VCaP (cell line): ENCODE measurements around the gene DDX49.

Experiments used
- H3K27ac ChIP-seq: fragments of 450-650 bp; 2 replicates; pipeline ENCODE4 v1.5.1; 2017
- TF ChIP-seq, protein P1 (sequence below): fragments of 450-650 bp; conservative IDR thresholded peaks from 2 replicates; pipeline ENCODE4 v1.5.1; 2017; ENCODE audit warnings: mild to moderate bottlenecking, moderate library complexity

The DDX49 gene

DNA sequence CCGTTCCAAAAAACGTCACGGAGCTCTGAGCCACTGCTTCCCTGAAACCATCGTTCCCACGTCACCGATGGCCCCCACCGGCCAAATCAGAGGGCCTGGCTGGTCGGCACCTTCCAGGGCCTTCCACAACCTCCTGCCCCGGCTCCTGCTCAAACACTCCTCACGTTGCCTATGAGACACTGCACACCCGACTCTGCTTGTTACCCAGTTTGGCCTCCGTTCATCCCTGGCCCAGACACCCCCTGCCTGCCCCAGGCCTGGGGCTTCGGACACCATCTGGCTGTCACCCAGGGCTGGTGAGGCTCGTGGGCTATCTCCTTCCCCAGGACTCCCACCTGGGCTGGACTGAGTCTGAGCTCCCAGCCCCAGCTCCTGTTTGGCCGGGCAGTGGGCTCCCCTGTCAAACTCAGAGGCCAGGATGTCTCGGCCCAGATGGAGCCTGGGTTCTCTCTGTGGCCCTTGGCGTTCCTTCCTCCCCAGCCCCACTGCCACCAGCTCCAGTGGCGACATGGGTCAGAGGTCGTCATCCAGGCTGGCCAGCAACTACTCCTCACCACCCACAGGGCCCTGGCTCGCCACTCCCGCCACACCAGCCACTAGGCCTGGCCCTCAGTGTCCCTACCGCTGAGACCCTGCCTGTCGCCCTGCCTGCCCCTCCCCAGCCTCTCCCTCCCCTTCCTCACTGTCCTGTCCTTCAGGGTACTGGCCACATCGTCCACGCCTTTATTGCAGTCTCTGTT lies 41.3 kb upstream of the DDX49 start:
- TF ChIP-seq, protein P1, sequence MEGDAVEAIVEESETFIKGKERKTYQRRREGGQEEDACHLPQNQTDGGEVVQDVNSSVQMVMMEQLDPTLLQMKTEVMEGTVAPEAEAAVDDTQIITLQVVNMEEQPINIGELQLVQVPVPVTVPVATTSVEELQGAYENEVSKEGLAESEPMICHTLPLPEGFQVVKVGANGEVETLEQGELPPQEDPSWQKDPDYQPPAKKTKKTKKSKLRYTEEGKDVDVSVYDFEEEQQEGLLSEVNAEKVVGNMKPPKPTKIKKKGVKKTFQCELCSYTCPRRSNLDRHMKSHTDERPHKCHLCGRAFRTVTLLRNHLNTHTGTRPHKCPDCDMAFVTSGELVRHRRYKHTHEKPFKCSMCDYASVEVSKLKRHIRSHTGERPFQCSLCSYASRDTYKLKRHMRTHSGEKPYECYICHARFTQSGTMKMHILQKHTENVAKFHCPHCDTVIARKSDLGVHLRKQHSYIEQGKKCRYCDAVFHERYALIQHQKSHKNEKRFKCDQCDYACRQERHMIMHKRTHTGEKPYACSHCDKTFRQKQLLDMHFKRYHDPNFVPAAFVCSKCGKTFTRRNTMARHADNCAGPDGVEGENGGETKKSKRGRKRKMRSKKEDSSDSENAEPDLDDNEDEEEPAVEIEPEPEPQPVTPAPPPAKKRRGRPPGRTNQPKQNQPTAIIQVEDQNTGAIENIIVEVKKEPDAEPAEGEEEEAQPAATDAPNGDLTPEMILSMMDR = no peak
- H3K27ac ChIP-seq = no peak overlapping the region

DNA sequence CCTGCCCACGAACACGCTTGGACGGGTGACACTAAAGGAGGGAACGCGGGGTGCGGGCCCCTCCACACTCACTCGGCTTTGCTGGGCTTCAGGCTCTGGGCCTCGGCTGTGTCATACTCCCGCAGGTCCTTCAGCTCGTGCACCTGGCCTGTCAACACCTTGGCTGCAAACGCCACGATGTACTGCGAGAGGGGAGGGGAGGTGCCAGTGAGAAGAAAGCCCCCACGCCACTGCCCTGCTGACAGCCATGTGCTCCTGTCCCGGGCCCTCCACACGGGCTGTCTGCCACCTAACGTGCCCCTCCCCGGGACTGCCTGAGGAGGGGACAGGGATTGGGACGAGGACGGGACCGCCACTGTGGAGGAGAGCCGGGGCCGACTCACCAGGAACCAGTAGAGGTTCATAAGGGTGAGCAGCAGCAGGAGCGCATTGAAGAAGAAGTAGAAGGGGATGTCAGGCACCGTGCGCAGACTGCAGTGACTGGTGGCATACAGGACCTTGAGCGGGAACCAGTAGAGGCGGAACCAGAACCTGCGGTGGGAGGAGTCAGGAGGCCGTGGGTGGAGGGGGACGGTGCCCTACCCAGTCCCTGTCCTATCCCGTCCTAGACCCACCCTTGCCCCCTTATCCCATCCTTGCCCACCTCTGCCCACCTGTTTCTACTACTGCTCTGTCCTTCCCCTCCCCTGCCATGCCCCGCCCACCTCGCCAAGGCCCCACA lies 40.5 kb upstream of the DDX49 start:
- no peak overlapping the region for H3K27ac ChIP-seq
- TF ChIP-seq, protein P1 = no peak

DNA sequence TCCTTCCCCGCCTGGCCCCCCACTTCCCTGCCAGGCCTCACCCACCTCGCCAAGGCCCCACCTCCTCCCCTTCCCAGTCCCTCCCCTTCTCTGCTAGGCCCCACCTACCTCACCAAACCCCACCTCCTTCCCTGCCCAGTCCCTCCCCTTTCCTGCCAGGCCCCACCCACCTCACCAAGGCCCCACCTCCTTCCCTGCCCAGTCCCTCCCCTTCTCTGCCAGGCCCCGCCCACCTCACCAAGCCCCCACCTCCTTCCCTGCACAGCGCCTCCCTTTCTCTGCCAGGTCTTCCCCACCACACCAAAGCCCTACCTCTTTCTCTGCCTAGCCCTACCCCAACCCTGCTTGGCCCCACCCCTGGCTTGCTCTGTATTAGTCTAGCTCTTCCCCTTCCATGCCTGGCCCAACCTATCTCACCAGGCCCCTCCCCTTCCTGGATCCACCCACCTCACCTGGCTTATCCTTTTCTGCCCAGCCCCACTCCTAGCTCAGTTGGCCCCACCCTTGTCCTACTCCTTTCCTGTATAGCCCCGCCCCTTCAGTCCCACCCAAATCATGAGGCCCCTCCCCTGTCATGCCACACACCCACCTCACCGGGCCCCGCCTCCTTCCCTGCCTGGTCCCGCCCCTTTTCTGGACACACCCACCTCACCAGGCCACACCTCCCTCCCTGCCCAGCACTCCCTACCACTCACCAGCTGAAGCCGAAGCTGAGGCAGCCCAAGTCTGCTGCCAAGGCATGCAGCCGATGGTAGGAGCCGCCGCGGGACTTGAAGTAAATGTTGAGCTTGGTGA lies 39.7 kb upstream of the DDX49 start:
- TF ChIP-seq, protein P1 = no peak
- no peak overlapping the region for H3K27ac ChIP-seq

DNA sequence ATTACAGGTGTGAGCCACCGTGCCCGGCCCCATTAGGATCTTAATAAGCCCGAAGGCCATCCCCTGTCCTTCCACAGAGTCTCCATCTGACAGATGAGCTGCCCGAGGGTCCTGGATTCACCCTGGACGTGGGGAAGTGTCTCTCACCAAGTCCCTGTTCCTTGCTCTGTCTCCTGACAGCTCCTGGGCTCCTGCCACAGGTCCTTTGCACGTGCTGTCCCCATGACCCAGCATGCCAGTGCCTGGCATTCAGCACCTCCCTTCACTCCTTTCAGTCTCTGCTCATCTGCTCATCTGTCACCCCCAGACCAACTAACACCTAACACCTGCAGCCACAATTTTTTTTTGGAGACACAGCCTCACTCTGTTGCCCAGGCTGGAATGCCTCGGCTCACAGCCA lies 38.0 kb upstream of the DDX49 start:
- TF ChIP-seq, protein P1 = no peak
- H3K27ac ChIP-seq = no peak overlapping the region

DNA sequence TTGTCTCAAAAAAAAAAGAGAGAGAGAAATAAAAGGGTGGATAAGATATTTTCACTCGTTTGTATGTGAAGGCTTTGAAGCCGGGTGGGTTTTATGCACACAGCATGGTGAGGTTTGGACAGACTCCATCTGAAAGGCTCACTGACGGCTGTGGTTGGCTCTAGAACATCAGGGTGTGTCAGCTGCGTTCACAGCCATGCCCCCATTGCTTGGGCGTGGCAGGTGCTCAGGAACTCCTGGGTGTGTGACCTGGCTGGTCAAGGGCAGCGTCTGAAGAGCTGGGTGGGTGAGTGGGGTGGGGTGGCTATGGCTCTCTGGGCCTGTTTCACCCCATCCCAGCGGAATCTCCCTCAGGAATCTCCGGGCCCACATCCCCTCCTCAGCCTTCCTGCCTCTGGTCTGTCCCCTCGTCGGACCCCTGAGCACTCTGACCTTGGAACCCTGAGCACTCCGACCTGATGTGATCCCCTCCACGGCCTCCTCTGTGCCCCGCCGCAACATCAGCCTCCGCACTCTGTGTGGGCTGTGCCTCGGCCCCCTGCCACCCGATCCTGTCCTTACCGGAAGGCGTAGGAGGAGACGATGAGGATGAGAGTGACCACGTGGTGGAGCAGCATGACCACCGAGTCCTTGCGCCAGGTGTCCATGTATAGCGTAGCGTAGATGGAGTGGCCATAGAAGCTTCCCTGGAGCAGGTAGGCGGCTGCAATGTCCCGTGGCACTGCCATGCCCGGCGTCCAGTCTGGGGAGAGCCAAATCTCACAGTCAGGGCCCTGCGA lies 35.8 kb upstream of the DDX49 start:
- TF ChIP-seq, protein P1 = no peak
- H3K27ac ChIP-seq = no peak overlapping the region

DNA sequence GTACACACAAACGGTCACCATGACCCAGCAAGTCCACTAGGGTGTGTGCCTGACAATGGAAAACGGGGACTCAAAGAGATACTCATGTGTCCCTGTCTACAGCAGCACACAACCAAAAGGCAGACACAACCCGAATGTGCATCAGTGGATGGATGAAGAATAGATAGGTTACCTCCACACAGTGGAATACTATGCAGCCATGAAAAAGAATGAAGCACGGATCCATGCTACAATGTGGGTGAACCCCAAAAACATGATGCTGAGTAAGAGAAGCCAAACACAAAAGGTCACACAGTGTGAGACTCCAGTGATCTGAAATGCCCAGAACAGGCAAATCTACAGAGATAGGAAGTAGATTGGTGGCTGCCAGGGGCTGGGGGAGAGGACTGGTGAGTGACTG lies 32.5 kb upstream of the DDX49 start:
- no peak overlapping the region for H3K27ac ChIP-seq
- TF ChIP-seq, protein P1 = no peak
